Tibial artery (tissue), 4 donors: Measurements from ENCODE around the gene ACAN.

Source experiments
- DNase-seq, 2 donors: peaks; one replicate each; pipeline ENCODE4 v3.0.0-alpha.2; 2019
- H3K27ac ChIP-seq, 2 donors: fragments of 200-600 bp; sonication (generic) in 1 of 2; 1 replicate in 1 of 2; 2 replicates in 1 of 2; pipeline ENCODE4 v1.5.1; 2018 to 2019; ENCODE audit warnings: mild to moderate bottlenecking in 1 of 2
- H3K27me3 ChIP-seq, 2 donors: fragments of 200-600 bp; sonication (generic) in 1 of 2; one replicate each; pipeline versions ENCODE4 v1.5.1 to v1.6.0; 2016 to 2019
- H3K36me3 ChIP-seq, 3 donors: fragments of 200-600 bp; sonication (generic) in 2 of 3; one replicate each; pipeline ENCODE4 v1.5.1; 2016 to 2019; ENCODE audit warnings: mild to moderate bottlenecking in 2 of 3
- H3K4me1 ChIP-seq, 4 donors: fragments of 200-600 bp; sonication (generic) in 2 of 4; 1 replicate in 3 of 4; 2 replicates in 1 of 4; pipeline ENCODE4 v1.5.1; 2016 to 2019
- H3K4me3 ChIP-seq, 2 donors: fragments of 200-600 bp; sonication (generic) in 1 of 2; 1 replicate in 1 of 2; 2 replicates in 1 of 2; pipeline ENCODE4 v1.5.1; 2018 to 2019; ENCODE audit warnings: mild to moderate bottlenecking in 2 of 2
- H3K9me3 ChIP-seq, 3 donors: fragments of 200-600 bp; sonication (generic) in 1 of 3; one replicate each; pipeline ENCODE4 v1.5.1; 2016 to 2019
- CTCF ChIP-seq, 2 experiments: fragments of 200-600 bp in 1 of 2; fragments of 450-650 bp in 1 of 2; IDR thresholded peaks; one replicate each; pipeline ENCODE4 v1.5.1; 2017 to 2019; ENCODE audit warnings: antibody characterized with exemption in 2 of 2, mild to moderate bottlenecking in 1 of 2, moderate library complexity in 1 of 2
- intact Hi-C: fragments of 100-400 bp; cut with DNase I; formaldehyde crosslinking; loops from one replicate; pipeline ENCODE4 v1.15.0; 2023; ENCODE audit warnings: low total_unique reads

Gene ACAN

GRCh38 chr15:88887068-88887580 is 83.9 kb downstream of the ACAN start:
- Histone ChIP-seq H3K4me1 (peaks cover 0 to 13% (median 0%) of the 10 kb centered on the region in 4 donors), H3K9me3 (no peaks in the 10 kb centered on the region), H3K4me3 (no peak overlapping the region), H3K27ac (no peak overlapping the region), H3K36me3 (peaks cover 5 to 39% (median 11%) of the 10 kb centered on the region in 3 donors), H3K27me3 (no peaks in the 10 kb centered on the region)
- intact Hi-C loops = no loop called here
- TF ChIP-seq CTCF (IDR thresholded peaks at IDR 0.05) = no peak
- DNase-seq = no peak

GRCh38 chr15:88888719-88889118 is 85.5 kb downstream of the ACAN start:
- Histone ChIP-seq H3K27ac (no peak overlapping the region), H3K36me3 (peaks cover 4 to 35% (median 11%) of the 10 kb centered on the region in 3 donors), H3K4me1 (peaks cover 0 to 4% (median 0%) of the 10 kb centered on the region in 4 donors), H3K4me3 (no peak overlapping the region), H3K9me3 (no peaks in the 10 kb centered on the region), H3K27me3 (no peaks in the 10 kb centered on the region)
- TF ChIP-seq CTCF (IDR thresholded peaks at IDR 0.05) = no peak
- intact Hi-C loops = no loop called here
- no peak for DNase-seq

GRCh38 chr15:88890495-88890894 is 87.3 kb downstream of the ACAN start:
- H3K4me3 ChIP-seq = no peak overlapping the region
- peaks cover 0 to 17% (median 11%) of the 10 kb centered on the region in 3 donors for H3K36me3 ChIP-seq
- no peaks in the 10 kb centered on the region for H3K27me3 ChIP-seq
- no peak for TF ChIP-seq CTCF (IDR thresholded peaks at IDR 0.05)
- H3K27ac ChIP-seq = no peak overlapping the region
- intact Hi-C loops = loop anchor here (5.0 to 10.0 kb wide), 2 partner anchors 287 to 354 kb away; partner anchors contain the start of gene FANCI
- DNase-seq = no peak
- H3K4me1 ChIP-seq = peaks cover 0 to 18% (median 15%) of the 10 kb centered on the region in 4 donors
- H3K9me3 ChIP-seq = no peaks in the 10 kb centered on the region

- Histone ChIP-seq H3K27ac (no peak overlapping the region), H3K4me1 (peaks cover 0 to 30% (median 23%) of the 10 kb centered on the region in 4 donors), H3K36me3 (peaks cover 0 to 7% (median 5%) of the 10 kb centered on the region in 3 donors), H3K27me3 (no peaks in the 10 kb centered on the region), H3K4me3 (no peak overlapping the region), H3K9me3 (no peaks in the 10 kb centered on the region)
- intact Hi-C loops = loop anchor here (5.0 to 10.0 kb wide), 2 partner anchors 286 to 353 kb away; partner anchors contain the start of gene FANCI
- TF ChIP-seq CTCF (IDR thresholded peaks at IDR 0.05) = no peak
- no peak for DNase-seq
Measured at GRCh38 chr15:88891540-88892254, 88.5 kb downstream of the ACAN start.

GRCh38 chr15:88894348-88894818 is 91.1 kb downstream of the ACAN start:
- Histone ChIP-seq H3K4me1 (peaks cover 0 to 57% (median 48%) of the 10 kb centered on the region in 4 donors), H3K27ac (peak overlapping the region; percentile 78 to 87), H3K9me3 (no peaks in the 10 kb centered on the region), H3K36me3 (peaks cover 8 to 9% (median 9%) of the 10 kb centered on the region in 3 donors), H3K4me3 (peak overlapping the region; percentile 61 to 82), H3K27me3 (no peaks in the 10 kb centered on the region)
- TF ChIP-seq CTCF (IDR thresholded peaks at IDR 0.05) = peak; percentile 80 to 81
- intact Hi-C loops = loop anchor here (5.0 to 10.0 kb wide), 2 partner anchors 283 to 350 kb away; partner anchors contain the start of gene FANCI
- peak; percentile 57 to 86 for DNase-seq
